Measurements from ENCODE around the gene UGT1A6.

UGT1A6 gene

DNA sequence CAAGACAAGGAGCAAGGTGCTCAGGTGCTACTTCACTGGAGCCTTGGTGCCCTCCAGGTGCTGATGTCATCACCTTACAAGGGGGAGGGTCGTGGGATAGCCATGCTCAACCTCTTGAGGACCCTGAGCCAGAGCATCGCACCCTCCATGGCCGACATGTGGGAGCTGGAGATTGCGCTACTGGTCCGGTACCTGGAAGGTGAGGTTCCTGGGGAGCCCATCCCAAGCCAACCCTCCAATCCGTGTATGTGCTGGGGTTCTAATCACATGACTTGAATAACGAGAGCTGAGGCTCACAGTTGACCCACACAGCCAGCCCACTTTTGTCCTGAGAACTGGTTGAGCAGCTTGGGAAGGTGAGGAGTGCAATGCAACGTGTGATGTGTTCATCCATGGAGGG lies 111.3 kb downstream of the UGT1A6 start:
- H3K36me3 Mint-ChIP-seq (ENCODE audit: low read depth), result no peaks in the 10 kb centered on the region
- H3K27me3 Mint-ChIP-seq (ENCODE audit: low read depth), result peaks cover 20% of the 10 kb centered on the region
- no peaks in the 10 kb centered on the region for H3K4me1 Mint-ChIP-seq
- H3K9me3 Mint-ChIP-seq, result peaks cover 4% of the 10 kb centered on the region
- H3K27ac Mint-ChIP-seq, result no peak overlapping the region
- H3K4me3 Mint-ChIP-seq, result no peak overlapping the region
- no peak for TF ChIP-seq CTCF (IDR thresholded peaks at IDR 0.05; ENCODE audit: unreplicated experiment in 3 of 3)

- Mint-ChIP-seq H3K27me3 (ENCODE audit: low read depth) (peaks cover 33% of the 10 kb centered on the region), H3K27ac (no peak overlapping the region)
Measured at GRCh38 chr2:233807215-233807865, 114.7 kb downstream of the UGT1A6 start.

DNA sequence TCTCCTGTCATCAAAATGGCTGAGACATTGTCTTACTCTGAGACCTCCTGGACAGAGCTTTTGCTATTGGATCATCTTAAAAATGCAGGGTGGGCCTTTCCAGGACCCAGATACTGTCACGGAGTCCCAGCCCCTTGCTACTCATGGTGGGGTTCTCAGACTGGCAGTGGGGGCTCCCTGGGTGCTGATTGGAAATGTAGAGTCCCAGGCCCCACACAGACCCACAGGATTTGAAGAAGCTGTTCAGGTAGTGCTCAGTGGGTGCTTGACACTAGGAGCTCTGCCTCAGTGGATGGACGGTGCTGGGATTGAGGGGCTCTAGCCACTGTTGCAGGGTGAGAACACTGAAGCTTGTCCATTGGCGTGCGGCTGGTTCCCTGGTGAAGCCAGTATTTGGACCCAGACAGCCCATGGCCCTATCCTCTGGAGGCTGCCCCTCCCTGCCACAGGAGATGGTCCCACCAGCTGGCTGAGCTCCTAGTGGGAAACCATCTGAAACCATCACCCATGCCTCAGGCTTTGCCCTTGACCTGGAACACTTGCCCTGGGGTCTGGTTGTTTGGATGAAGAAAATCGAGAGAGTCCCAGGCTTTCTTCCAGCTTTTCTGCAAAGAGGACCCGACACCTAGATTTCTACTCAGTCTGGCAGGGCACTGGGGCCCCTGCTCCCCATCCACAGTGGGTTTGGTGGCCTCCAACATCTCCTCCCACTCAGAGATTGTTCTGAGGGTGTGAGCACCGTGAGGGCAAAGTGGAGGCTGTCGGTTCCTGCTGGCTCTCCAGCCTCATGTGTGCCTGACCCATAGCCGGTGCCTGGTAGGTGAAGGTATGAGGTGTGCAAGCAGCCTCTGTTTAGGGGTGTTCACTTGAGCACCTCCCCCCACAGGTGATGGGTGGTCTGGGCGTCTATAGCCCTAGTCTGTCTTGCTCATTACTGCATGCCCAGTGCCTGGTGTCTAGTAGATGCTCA lies 115.6 kb downstream of the UGT1A6 start:
- H3K4me3 Mint-ChIP-seq, result no peak overlapping the region
- H3K36me3 Mint-ChIP-seq (ENCODE audit: low read depth), result no peaks in the 10 kb centered on the region
- no peak overlapping the region for H3K27ac Mint-ChIP-seq

More at GRCh38 chr2:233807215-233807865, 114.7 kb downstream of the UGT1A6 start:
- H3K9me3 Mint-ChIP-seq, result no peaks in the 10 kb centered on the region
- H3K36me3 Mint-ChIP-seq (ENCODE audit: low read depth), result no peaks in the 10 kb centered on the region
- TF ChIP-seq CTCF (IDR thresholded peaks at IDR 0.05; ENCODE audit: unreplicated experiment in 3 of 3), result no peak
- H3K4me3 Mint-ChIP-seq, result no peak overlapping the region
- no peaks in the 10 kb centered on the region for H3K4me1 Mint-ChIP-seq

GRCh38 chr2:233810385-233810784 lies 117.7 kb downstream of the UGT1A6 start:
- no peak overlapping the region for H3K27ac Mint-ChIP-seq

More for the DNA sequence above, 115.6 kb downstream of the UGT1A6 start:
- H3K27me3 Mint-ChIP-seq (ENCODE audit: low read depth), result peaks cover 25% of the 10 kb centered on the region
- no peak for TF ChIP-seq CTCF (IDR thresholded peaks at IDR 0.05; ENCODE audit: unreplicated experiment in 3 of 3)
- H3K4me1 Mint-ChIP-seq, result no peaks in the 10 kb centered on the region
- H3K9me3 Mint-ChIP-seq, result no peaks in the 10 kb centered on the region

GRCh38 chr2:233811087-233811486 lies 118.4 kb downstream of the UGT1A6 start:
- H3K27ac Mint-ChIP-seq, result no peak overlapping the region
- no peaks in the 10 kb centered on the region for H3K9me3 Mint-ChIP-seq
- no peak overlapping the region for H3K4me3 Mint-ChIP-seq
- peaks cover 21% of the 10 kb centered on the region for H3K27me3 Mint-ChIP-seq (ENCODE audit: low read depth)
- no peaks in the 10 kb centered on the region for H3K36me3 Mint-ChIP-seq (ENCODE audit: low read depth)
- H3K4me1 Mint-ChIP-seq, result no peaks in the 10 kb centered on the region
- no peak for TF ChIP-seq CTCF (IDR thresholded peaks at IDR 0.05; ENCODE audit: unreplicated experiment in 3 of 3)

More at GRCh38 chr2:233810385-233810784, 117.7 kb downstream of the UGT1A6 start:
- Mint-ChIP-seq H3K9me3 (no peaks in the 10 kb centered on the region), H3K4me3 (no peak overlapping the region), H3K36me3 (ENCODE audit: low read depth) (no peaks in the 10 kb centered on the region), H3K27me3 (ENCODE audit: low read depth) (peaks cover 21% of the 10 kb centered on the region), H3K4me1 (no peaks in the 10 kb centered on the region)
- TF ChIP-seq CTCF (IDR thresholded peaks at IDR 0.05; ENCODE audit: unreplicated experiment in 3 of 3), result no peak
